DND-41 (cell line): ENCODE results near the gene CPSF4L.

ENCODE experiments used
- ATAC-seq: fragments of 200-7000 bp; cut with Tn5 transposase; 3 replicates; pipeline ENCODE4 v1.9.1; 2021; ENCODE audit warnings: low read depth; ENCODE audit not compliant: insufficient read depth
- DNase-seq: peaks from one replicate; pipeline ENCODE4 v3.0.0-alpha.2; 2020
- H2AFZ ChIP-seq: 2 replicates; pipeline ENCODE4 v1.6.0; 2012; ENCODE audit warnings: low read depth, low read length
- H3K27ac ChIP-seq: 2 replicates; pipeline ENCODE4 v1.5.1; 2012; ENCODE audit warnings: low read length, inconsistent platforms
- H3K27me3 ChIP-seq: fragments of 200-600 bp; sonication (generic); 2 replicates; pipeline ENCODE4 v1.6.0; 2012; ENCODE audit warnings: low read length, mild to moderate bottlenecking, inconsistent platforms; ENCODE audit not compliant: insufficient read depth, poor library complexity
- H3K36me3 ChIP-seq: 2 replicates; pipeline ENCODE4 v1.5.1; 2012; ENCODE audit warnings: low read length, inconsistent platforms; ENCODE audit not compliant: insufficient read depth
- H3K4me1 ChIP-seq: 2 replicates; pipeline ENCODE4 v1.5.1; 2012; ENCODE audit warnings: mild to moderate bottlenecking, low read length; ENCODE audit not compliant: insufficient read depth
- H3K4me2 ChIP-seq: 2 replicates; pipeline ENCODE4 v1.6.0; 2012; ENCODE audit warnings: mild to moderate bottlenecking, moderate library complexity, low read length, inconsistent platforms; ENCODE audit not compliant: insufficient read depth
- H3K4me3 ChIP-seq, 2 experiments: fragments of 200-600 bp in 1 of 2; shearing (Covaris generic) in 1 of 2; 2 replicates each; pipeline ENCODE4 v1.5.1; 2012 to 2016; ENCODE audit warnings: inconsistent platforms in 2 of 2, low read length in 2 of 2, mild to moderate bottlenecking in 2 of 2, low read depth in 1 of 2, moderate library complexity in 1 of 2
- H3K79me2 ChIP-seq: 2 replicates; pipeline ENCODE4 v1.6.0; 2012; ENCODE audit warnings: low read length, inconsistent platforms; ENCODE audit not compliant: insufficient read depth
- H3K9ac ChIP-seq: 2 replicates; pipeline ENCODE4 v1.6.0; 2012; ENCODE audit warnings: low read depth, mild to moderate bottlenecking, inconsistent platforms, low read length, moderate library complexity
- H3K9me3 ChIP-seq: 2 replicates; pipeline ENCODE4 v1.5.1; 2012; ENCODE audit warnings: low read length, moderate library complexity, mild to moderate bottlenecking, inconsistent platforms; ENCODE audit not compliant: insufficient read depth, severe bottlenecking
- H4K20me1 ChIP-seq: 2 replicates; pipeline ENCODE4 v1.6.0; 2012; ENCODE audit warnings: low read length; ENCODE audit not compliant: insufficient read depth
- CTCF ChIP-seq: IDR thresholded peaks from 2 replicates; pipeline ENCODE4 v1.5.1; 2012; ENCODE audit warnings: borderline replicate concordance, low read length, moderate library complexity, mild to moderate bottlenecking; ENCODE audit not compliant: poor library complexity, severe bottlenecking; ENCODE audit errors: extremely low read depth
- EZH2 ChIP-seq: IDR thresholded peaks from 3 replicates; pipeline ENCODE4 v1.6.1; 2012; ENCODE audit warnings: borderline replicate concordance, low read depth, mild to moderate bottlenecking, moderate library complexity, low read length, inconsistent platforms; ENCODE audit not compliant: severe bottlenecking

CPSF4L gene

GRCh38 chr17:73205459-73205961 lies 56.2 kb downstream of the CPSF4L start:
- ATAC-seq (no peak), DNase-seq (no peak)
- H4K20me1 ChIP-seq = peaks cover 12% of the 10 kb centered on the region; the same call in 1 of the 2 replicates
- H3K9me3 ChIP-seq = no peaks in the 10 kb centered on the region
- H3K36me3 ChIP-seq = peaks cover 93% of the 10 kb centered on the region
- H3K27me3 ChIP-seq = no peaks in the 10 kb centered on the region
- H2AFZ ChIP-seq = no peak overlapping the region
- H3K4me1 ChIP-seq = no peaks in the 10 kb centered on the region
- no peak overlapping the region for H3K4me3 ChIP-seq
- no peak for TF ChIP-seq CTCF
- H3K9ac ChIP-seq = no peak overlapping the region
- no peak overlapping the region for H3K27ac ChIP-seq
- peaks cover 4% of the 10 kb centered on the region; the same call in 1 of the 2 replicates for H3K79me2 ChIP-seq
- H3K4me2 ChIP-seq = no peak overlapping the region

- no peak overlapping the region for H3K27ac ChIP-seq
- H2AFZ ChIP-seq = no peak overlapping the region
- no peaks in the 10 kb centered on the region for H3K27me3 ChIP-seq
- TF ChIP-seq CTCF = no peak
- no peak for TF ChIP-seq EZH2
- H3K4me1 ChIP-seq = no peaks in the 10 kb centered on the region
- H3K9ac ChIP-seq = no peak overlapping the region
- DNase-seq (no peak), ATAC-seq (no peak)
- no peak overlapping the region for H3K4me3 ChIP-seq
- H3K79me2 ChIP-seq = peaks cover 3% of the 10 kb centered on the region; the same call in 1 of the 2 replicates
- no peak overlapping the region for H3K4me2 ChIP-seq
- no peaks in the 10 kb centered on the region for H3K9me3 ChIP-seq
- peaks cover 12% of the 10 kb centered on the region for H4K20me1 ChIP-seq
- H3K36me3 ChIP-seq = peaks cover 96% of the 10 kb centered on the region
These were observed 57.7 kb downstream of the CPSF4L start for GRCh38 chr17:73203788-73204479.

DNA sequence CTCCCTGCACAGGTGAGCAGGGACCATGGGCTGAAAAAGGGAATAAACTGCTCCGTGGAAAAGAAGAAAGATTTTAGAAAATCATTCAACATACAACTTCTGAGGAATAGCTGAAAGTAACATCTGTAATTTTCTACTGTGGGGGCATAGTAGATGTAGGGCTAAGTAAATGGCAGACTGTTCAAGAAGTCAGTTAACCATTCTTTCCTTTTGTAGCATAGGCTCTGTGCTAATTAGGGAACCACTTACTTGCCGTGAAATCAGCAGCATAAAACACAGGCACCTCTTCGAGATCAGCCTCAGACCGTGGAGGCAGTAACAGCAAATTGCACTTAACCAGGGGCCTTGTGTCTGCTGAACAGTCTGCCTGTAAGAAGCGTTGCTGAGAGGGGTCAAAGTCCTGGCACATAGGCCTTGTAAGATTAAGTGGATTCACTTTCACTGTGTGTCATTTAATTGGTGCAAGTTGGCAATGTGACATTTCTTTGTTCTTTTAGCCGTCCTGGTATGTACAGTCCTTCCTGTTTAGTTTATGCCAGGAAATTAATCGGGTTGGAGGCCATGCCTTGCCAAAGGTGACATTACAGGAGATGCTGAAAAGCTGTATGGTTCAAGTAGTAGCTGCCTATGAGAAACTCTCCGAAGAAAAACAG lies 58.4 kb downstream of the CPSF4L start:
- ATAC-seq (no peak), DNase-seq (no peak)
- Histone ChIP-seq H3K36me3 (peaks cover 96% of the 10 kb centered on the region), H4K20me1 (peaks cover 19% of the 10 kb centered on the region), H3K27me3 (no peaks in the 10 kb centered on the region), H3K9ac (no peak overlapping the region), H3K4me3 (no peak overlapping the region), H3K27ac (no peak overlapping the region), H3K4me2 (no peak overlapping the region), H3K79me2 (peaks cover 3% of the 10 kb centered on the region; the same call in 1 of the 2 replicates), H3K4me1 (no peaks in the 10 kb centered on the region), H3K9me3 (no peaks in the 10 kb centered on the region), H2AFZ (no peak overlapping the region)
- no peak for TF ChIP-seq EZH2
- no peak for TF ChIP-seq CTCF
